A204.1 (cell line): ENCODE results near the gene SDK1.

Source experiments
- FAIRE-seq: peaks from 2 replicates; lab custom pipeline; 2012; peaks lifted over from hg19 to GRCh38; lab: Jason Lieb, UNC

The SDK1 gene

DNA sequence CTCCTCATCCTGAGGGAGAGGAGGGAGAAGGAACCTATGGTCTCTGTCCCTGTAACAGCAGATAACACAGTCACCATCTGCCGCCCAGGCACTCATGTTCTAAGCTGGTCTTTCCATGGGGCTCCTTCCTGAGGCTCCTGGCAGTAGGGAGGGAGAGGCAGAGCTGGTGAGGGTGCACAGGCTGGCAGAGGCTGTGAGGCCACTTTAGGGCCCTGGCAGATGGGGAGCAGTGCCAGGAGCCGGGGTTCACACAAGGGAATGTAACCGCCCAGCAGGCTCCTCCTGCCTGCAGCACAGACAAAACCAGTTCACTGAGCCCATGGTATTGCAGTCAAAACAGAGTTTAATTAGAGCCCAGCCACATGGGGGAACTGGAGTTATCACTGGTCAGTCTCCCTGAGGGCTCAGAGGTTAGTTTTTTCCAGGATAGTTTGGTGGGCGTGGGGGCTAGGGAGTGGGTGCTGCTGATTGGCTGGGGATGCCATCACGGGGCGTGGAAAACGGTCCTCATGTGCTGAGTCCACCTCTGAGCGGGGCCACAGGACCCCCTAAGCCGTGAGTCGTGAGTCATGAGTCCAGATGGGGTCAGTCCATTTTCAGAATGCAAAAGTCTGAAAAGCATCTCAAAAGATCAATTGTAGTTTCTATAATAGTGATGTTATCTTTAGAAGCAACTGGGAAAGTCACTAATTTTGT, 881.7 kb downstream of the SDK1 start:
- FAIRE-seq: no peak

DNA sequence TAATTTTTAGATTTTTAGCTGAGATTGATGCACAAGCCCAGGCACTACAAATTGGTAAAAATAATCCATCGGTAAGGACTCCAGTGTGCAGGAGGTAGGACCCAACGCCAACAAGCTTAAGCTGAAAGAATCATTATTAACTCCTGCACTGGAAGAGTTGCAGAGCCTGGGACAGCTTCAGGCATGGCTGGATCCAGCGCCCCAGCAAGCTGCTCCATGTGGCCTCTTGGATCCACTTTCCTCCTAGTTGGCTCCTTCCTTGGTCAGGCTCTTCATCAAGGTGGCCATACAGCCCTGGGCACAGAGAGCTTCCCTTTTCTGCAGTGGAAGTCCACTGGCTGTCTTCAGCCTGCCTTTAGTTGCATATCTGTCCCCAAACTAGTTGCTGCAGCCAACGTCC, 883.6 kb downstream of the SDK1 start:
- no peak for FAIRE-seq

DNA sequence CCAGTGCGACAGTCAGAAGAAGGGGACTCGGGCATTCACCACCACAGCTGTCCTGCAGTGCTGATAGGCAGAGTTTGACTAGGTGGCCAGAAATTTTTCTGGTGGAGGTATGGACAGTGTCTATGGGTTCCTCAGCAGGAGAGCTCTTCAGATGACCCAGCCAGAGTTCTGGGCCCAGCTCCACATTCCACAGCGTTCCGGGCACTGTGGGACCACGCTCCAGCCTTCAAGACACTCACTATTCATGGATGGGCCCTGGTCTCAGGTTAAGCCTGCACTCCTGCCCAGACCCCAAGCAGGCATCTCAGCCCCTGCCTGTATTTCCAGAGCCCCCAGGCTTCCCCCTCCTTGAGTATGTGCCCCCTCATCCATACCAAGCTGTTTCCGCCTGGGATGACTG, 884.1 kb downstream of the SDK1 start:
- FAIRE-seq: no peak

DNA sequence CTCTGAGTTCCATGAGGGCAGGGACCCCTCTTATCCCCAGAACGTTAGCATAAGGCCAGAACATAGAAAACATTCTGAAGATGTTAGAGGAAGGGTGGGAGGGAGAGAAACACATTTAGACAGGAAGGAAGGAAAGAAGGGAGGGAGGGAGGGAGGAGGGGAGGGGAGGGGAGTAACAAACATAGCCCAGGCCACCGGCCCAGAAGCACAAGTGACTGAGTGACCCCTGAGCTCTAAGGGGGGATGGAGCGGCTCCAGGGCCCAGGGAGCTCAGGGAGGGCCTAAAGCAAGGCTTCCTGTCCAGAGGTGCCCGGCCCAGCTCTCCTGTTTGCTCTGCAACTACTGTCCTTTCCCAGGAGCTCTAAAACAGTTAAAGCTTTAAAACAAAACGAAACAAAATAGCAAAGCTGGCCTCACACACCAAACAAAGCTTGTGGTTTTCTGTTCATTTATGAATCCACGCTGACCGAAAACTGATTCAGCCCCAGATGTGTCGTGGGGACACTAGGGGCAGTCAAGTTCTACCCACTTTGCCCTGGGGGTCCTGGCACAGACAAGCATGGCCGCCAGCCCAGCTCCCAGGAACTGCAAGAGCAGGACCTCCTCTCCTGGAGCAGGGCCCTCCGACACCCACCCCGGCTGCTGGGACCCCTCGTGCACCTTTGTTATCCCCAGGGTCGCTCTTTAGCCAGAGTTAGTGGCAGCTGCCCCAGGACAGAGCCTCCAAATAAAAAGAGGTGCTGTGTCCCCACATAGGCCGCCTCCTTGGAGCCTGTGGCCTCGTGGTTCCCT, 884.9 kb downstream of the SDK1 start:
- FAIRE-seq: no peak

DNA sequence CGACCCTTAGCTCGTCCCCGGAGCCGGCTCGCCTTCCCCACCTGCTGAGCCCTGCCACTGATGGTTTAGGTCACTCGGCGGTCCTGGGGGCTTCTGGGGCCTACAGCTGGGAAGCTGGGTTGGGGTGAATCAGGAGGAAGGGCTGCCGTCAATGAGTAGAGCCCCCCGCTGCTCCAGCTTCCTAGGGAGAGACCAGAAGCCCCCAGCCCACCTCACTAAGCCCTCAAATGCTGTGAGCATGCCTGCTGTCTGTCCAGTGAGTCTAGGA, 885.4 kb downstream of the SDK1 start:
- FAIRE-seq: no peak

DNA sequence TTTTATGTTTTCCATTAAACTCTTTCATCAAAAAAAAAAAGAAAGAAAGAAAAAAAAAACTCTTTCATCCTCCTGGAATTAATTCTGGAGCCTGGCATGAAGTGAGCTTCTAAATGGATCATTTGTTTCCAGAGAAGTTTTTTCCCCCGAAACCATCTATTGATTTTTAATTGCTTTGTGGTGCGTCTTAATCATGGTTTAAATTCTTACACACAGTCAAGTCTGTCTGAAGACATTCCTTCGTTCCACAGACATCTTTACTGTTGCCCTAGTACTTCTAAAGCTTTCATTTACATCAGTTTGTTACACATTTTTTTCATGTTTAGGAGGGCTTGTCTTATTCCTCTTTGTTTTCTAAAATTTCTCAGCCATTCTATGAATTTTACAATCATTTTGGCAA, 887.6 kb downstream of the SDK1 start:
- FAIRE-seq: no peak

DNA sequence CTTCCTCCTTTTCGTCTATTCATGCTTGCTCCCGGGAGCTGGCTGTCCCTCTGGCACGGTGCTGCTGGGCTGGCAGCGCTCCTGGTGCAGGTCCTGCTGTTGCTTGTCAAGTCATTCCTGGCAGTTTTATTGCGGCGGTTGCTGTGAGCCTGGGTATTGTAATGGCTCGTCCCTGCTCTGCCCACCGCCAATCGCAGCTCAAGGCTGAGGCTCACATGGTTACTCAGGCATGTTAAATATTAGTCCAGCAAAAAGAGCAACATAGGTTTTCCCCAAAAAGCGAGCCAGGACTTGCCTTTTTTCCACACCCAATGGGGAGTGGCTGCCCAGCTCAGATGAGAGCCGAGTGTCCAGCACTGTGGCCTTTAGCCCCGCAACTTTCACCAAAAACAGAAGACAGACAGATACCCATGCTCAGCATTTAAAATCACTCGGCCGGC, 888.1 kb downstream of the SDK1 start:
- FAIRE-seq: no peak

DNA sequence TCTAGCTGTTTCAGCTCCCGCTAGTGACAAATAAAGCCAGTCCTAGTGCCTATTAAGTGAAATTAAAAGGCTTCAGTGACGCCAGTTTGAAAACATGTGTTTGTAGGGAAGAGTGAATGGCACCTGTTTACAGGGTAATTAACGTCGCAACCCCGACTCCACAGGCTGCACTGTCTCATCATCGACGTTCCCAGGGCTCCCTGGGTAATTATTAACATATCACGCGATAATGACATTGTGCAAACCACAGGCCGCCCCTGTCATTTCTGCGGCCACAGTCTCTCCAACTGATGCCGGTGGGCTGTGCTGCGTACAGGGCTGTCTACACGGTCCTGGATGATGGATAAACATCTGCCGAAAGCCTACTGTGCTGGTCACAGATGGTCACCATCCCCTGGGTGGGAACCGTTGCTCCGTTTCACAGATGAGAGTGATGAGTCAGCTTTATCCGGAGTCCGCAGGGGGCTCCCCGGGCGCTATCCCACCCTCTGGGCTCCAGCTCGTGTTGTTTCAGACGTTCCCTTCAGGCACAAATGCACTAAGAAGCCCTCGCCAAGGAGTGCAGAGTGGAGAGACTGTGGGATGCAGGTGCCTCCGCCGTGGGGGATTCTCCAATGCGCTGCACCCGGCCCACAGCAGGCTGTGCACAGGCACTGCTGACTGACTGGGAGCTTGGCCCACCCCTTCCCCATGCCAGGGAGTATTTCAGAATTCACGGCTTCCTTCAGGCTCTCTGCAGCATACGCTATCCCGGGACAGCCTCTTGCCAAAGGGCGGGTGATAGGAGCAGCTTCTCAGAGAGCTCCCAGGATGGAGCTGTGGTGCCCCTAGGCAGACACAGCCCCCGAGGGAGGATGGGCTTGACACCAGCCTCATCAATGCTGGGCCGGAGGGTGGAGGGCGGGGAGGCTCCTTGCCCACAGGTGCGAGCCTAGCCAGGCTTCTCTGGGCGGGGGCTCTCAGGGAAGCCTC, 889.2 kb downstream of the SDK1 start:
- FAIRE-seq: no peak

DNA sequence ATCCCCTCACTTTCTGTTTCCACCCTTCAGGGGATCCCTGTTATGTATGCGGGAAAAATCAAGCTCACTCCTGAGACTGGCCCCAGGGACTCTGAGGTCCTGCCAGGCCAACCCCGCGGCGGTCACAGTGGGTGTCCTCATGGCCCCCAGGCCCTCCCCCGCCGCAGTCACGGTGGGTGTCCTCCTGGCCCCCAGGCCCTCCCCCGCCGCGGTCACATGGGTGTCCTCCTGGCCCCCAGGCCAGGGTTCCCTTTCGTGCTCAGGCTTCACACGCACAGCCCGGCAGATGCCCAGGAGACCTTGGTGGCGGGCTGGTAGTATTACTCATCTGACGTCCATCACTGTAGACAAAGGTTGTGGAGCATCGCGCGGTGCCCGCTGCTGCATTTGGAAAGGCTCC, 890.0 kb downstream of the SDK1 start:
- FAIRE-seq: no peak

DNA sequence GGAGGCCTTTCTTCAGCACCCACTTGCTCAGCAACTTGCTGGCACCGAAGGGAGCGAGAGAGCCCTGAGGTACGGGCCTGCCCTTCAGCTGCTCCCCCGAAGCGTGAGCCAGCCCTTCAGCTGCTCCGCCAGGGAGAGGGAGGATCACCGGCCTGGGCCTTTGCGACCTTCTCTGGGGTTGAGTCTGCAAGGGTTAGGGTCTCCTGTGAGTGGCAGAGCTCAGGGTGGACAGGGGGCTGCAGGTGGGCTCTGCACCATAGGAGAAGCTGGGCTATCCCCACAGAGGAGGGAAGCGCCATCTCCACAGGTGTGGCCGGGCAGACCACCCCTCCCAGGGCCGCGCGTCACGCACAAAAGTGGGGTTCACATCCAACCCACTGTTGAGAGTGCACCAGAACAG, 890.5 kb downstream of the SDK1 start:
- FAIRE-seq: no peak

DNA sequence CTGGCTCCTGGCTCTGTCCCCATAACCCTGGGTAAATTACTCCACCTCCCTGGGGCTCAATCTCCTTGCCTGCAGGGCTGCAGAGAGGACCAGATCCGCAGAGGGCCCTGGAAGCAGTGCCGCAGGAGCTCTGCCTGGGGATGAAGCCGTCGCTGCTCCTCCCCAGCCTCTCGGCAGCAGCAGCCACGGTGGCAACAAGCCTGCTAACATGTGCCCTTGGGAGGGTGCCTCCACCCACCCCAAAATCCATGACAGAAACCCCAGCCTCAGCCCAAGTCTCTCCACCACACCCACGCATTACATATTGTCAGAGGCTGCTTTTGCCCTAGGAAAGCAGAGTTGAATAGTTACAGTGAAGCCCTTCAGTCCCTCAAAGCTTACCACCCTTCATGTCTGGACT, 894.6 kb downstream of the SDK1 start:
- no peak for FAIRE-seq

DNA sequence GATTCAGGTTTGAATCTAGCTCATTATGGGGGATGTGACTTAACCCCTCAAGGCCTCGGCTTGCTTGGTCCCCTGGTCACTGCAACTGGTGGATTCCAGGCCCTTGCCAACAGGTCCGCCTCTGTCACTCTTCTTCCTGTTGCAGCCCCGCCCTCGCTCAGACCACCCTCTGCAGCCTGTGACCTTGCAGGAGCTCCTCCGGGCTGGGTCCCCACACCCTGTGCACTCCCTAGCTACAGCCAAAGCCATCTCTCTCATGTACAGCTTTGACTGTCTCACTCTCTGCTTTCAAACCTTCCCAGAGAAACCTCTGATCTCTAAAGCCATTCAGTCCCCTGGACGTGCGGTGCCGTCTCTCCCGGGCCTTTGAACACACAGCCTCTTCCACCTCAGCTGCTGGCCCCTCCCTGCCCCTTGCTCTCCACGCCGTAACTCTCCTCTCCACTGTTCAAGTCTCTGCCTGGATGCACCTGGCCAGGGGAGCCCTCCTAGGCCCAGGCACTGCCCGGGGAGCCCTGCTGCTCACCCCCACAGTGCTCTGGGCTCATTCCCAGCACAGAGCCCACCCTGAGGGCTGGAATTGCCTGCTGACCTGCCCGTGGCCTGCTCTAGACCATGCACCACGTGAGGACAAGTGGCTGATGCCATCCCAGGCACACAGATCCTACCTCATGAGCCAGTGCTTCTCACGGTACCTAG, 895.2 kb downstream of the SDK1 start:
- no peak for FAIRE-seq

DNA sequence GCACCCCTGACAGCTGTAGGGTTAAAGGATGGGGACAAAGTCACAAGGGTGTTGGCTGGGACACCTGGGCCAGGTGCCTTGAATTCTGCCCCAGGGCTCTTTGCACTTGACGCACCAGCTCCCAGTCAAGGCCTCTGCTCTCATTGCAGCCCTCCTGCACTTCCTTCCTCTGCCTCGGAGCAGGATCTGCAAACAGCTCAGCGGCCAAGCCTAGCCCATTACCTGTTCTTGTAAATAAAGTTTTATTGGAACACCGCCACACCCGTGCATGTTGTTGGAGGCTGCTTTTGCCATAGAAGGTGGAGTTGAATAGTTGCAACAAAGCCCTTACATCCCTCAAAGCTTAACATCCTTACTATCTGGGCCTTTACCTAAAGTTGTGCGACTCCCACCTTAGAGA, 897.2 kb downstream of the SDK1 start:
- no peak for FAIRE-seq

DNA sequence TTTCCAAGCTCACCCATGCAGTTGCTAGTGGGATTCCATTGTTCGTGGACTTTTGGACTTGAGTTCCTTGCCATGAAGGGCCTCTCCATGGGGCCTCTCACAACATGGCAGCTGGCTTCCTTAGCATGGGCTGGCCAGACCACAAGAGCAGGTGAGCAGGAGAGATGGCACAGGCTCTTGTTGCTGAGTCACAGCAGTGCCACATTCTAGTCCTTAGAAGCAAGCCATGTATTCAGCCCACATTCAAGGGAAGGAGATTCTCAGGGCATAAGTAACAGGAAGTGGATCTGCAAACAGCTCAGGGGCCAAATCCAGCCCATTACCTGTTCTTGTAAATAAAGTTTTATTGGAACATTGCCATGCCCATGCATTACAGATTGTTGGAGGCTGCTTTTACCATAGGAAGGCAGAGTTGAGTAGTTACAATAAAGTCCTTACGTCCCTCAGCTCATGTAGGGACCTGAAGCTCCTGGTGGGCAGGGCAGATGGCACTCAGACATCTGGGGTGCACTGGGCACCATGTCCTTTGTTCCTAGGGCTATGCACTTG, 899.6 kb downstream of the SDK1 start:
- no peak for FAIRE-seq

DNA sequence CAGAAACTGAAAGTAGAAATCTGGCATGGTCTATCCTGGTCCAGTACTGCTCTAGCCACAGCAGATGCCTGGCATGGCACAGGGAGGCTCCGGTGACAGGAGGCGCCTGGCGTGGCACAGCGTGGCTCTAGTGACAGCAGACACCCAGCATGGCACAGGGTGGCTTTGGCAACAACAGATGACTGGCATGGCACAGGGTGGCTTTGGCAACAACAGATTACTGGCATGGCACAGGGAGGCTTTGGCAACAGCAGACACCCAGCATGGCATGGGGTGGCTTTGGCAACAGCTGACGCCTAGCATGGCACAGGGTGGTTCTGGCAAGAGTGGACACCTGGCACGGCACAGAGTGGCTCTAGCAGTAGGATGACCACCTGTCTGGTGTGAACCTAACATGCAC, 900.5 kb downstream of the SDK1 start:
- no peak for FAIRE-seq

DNA sequence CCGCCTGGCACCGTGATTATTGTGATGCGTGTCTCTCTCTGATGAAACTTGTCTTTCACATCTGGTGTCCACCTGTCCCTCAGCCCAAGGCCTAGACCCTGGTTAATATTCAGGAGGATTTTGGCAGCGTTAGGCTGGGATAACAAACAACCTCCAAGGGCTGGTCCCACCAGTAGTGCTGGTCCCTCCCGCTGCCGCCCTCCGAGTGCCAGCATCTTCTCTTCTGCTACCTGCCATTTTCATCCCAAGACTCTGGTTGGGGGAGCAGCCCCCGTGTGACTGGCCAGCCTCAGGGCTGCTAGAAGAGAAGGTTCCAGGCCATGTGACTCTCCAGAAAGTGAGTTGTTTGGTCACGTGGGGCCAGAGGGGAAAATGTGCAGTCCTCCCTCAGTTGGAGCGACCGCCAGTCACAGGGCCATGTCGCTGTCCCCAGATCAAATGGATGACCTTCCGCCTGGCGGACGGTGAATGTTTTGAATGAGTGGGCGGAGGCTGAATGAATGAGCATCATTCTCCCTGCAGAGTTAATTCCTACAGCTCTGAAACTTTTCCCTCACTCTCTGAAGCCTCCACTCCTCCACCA, 901.2 kb downstream of the SDK1 start:
- FAIRE-seq: no peak

DNA sequence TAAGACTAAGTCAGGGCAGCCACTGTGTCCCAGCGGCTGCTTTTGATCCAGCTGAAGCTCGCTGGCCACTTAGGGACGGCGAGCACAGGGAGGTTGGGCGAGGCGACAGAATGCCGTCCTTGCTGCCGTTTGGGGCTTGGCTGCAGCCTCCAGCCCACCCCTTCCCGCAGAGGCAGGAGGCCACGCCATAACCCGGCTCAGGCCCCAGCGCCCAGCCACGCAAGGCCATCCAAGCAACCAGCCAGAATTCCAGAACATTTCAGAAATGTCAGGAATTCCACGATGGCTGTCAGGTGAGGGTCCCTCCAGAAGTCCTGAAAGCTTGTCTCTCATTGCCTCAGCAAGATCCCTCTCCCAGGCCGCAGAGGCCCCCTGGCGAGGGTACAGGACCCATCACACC, 901.9 kb downstream of the SDK1 start:
- no peak for FAIRE-seq

DNA sequence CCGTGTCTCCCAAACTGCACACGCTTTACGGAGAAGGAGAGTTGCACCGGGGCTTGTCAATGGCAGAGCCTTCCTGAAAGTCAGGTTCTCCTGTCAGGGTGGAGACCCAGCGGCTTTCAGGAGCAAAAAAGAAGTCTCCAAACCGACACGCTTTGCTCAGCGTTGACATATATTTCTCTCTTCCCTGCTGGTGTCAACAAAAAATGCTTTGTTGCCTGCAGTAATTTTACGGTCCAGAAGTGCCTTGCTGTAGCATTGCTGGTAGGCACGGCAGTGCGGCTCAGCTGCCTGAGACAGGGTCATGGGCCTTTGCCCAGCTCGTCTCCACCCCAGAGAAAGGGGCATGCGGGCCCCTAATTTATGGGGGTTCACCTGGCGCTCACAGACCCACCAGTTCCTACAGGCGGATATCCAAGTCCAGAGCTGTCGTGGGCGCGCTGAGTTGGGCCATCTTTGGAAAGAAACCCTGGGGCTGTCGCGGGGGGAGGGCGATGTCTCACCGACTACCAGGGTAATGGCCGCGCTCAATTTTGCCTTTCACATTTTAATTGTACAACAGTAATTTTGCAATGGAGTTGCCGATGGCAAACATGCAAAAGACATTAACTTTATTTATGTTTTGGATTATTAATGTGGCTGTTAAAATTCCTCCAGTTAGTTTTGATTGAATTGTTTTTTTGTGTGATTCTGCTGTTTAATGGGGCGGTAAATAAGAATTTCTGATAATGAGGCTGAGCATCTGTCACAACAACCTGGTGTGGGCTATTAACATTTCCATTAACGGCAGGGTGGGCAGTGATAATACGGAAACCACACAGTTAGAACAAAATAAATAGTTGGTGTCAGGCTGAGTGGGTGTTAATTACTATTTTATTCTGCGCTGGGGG, 902.8 kb downstream of the SDK1 start:
- FAIRE-seq: no peak

DNA sequence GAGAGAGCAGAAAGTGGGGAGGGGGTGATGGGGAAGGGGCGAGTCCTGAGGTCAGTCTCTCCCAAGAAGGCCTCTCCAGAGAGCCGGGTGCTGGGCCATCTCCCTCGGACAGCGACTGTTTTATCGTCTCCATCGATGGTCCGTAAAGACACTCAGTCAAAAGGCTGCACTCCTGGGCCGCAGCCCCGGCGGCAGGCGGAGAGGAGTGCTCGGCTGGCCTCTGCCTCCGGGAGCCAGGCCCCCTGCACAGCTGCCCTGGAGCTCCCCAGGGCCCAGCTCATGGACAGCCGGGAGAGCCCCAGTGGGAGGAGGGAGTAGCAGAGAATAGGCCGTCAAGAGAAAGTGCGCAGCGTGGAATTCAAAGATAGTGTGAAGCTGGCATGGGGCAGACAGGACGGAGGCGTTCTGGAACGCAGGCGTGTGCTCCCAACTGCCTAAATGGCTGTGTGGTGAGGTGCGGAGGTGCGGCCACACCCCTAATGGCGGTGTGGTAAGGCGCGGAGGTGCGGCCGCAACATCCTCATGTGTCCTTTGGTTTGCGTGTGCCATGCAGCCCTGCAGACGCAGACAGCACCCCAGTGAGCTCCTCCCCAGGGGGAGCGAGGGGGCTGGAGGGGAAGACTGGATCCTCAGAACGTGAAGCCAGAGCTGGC, 903.6 kb downstream of the SDK1 start:
- FAIRE-seq: no peak

DNA sequence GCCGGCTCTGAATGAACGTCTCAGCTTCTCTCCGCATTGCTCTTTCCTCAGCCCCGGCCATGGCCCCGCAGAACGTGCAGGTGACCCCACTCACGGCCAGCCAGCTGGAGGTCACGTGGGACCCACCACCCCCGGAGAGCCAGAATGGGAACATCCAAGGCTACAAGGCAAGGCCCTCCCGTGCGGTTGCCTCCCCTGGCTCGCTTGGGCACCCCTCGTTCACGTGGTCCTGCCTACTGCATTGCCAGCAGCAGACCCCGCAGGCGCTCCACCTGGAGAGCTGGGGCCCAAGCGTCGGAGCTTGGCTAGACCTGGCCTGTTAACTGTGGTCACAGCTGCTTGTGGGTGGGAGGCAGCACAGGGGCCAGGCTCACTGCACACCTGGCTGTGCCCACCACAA, 904.8 kb downstream of the SDK1 start:
- no peak for FAIRE-seq
